GM19023 (cell line): ENCODE results near the gene CELF2.

Experiments used
- ATAC-seq: cut with Tn5 transposase; IDR thresholded peaks from one replicate; pipeline ENCODE4 v1.9.1; 2021; ENCODE audit warnings: mild to moderate bottlenecking, moderate library complexity; ENCODE audit not compliant: unreplicated experiment

CELF2 gene

GRCh38 chr10:11020548-11020942, 2.9 kb downstream of the CELF2 start:
- no peak for ATAC-seq

- no peak for ATAC-seq
Observed at GRCh38 chr10:11022213-11022612, 4.5 kb downstream of the CELF2 start.

- no peak for ATAC-seq
Observed at GRCh38 chr10:11023009-11023953, 5.6 kb downstream of the CELF2 start.

GRCh38 chr10:11024596-11024995, 6.9 kb downstream of the CELF2 start:
- ATAC-seq: no peak

GRCh38 chr10:11025978-11026377, 8.3 kb downstream of the CELF2 start:
- ATAC-seq: no peak

GRCh38 chr10:11026773-11027172, 9.1 kb downstream of the CELF2 start:
- ATAC-seq: no peak

GRCh38 chr10:11034762-11035161, 17.1 kb downstream of the CELF2 start:
- ATAC-seq: no peak

GRCh38 chr10:11035301-11035991, 17.8 kb downstream of the CELF2 start:
- ATAC-seq: no peak

- ATAC-seq: no peak
Observed at GRCh38 chr10:11036424-11037011, 18.8 kb downstream of the CELF2 start.

- ATAC-seq: no peak
Observed at GRCh38 chr10:11037991-11038390, 20.3 kb downstream of the CELF2 start.

- no peak for ATAC-seq
Observed at GRCh38 chr10:11042357-11042756, 24.7 kb downstream of the CELF2 start.

GRCh38 chr10:11043039-11043438, 25.4 kb downstream of the CELF2 start:
- no peak for ATAC-seq

- no peak for ATAC-seq
Observed at GRCh38 chr10:11043446-11044127, 25.9 kb downstream of the CELF2 start.

GRCh38 chr10:11045487-11045886, 27.8 kb downstream of the CELF2 start:
- no peak for ATAC-seq

- ATAC-seq: no peak
Observed at GRCh38 chr10:11045995-11046775, 28.5 kb downstream of the CELF2 start.

- no peak for ATAC-seq
Observed at GRCh38 chr10:11046776-11047160, 29.1 kb downstream of the CELF2 start.

GRCh38 chr10:11048707-11049278, 31.1 kb downstream of the CELF2 start:
- ATAC-seq: no peak

- ATAC-seq: no peak
Observed at GRCh38 chr10:11049806-11050205, 32.1 kb downstream of the CELF2 start.

GRCh38 chr10:11050301-11051287, 32.9 kb downstream of the CELF2 start:
- ATAC-seq: no peak
